DND-41 (cell line): ENCODE results near the gene UBASH3B.

ENCODE experiments used
- EZH2 ChIP-seq: IDR thresholded peaks from 3 replicates; pipeline ENCODE4 v1.6.1; 2012; ENCODE audit warnings: borderline replicate concordance, low read depth, mild to moderate bottlenecking, moderate library complexity, low read length, inconsistent platforms; ENCODE audit not compliant: severe bottlenecking
- TF ChIP-seq, protein P1 (sequence below): IDR thresholded peaks from 2 replicates; pipeline ENCODE4 v1.5.1; 2012; ENCODE audit warnings: borderline replicate concordance, low read length, moderate library complexity, mild to moderate bottlenecking; ENCODE audit not compliant: poor library complexity, severe bottlenecking; ENCODE audit errors: extremely low read depth

DNA sequence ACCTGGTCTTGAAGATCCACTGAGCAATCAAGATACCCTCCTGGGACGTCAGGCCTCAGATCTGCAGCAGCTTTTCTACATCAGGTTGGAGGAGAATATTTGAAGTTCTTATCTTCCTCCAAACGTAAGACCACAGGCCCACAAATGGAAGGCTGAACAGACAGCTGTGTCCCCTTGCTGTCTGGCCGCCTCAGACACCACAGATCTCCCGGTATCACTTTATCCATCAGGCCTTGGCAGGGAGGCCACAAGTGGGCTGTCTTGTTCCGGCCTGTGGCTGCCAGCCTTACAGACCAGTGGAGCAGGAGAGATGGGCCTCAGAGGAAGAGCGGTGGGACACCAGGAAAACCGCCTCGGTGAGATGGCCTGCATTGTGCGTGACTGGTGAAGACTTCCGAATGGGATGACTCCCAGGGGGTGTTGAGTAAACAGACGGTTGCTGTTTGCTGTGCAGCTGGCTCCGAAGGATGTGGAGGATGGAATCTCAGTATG is 15.9 kb downstream of the UBASH3B start:
- no peak for TF ChIP-seq EZH2
- TF ChIP-seq, protein P1, sequence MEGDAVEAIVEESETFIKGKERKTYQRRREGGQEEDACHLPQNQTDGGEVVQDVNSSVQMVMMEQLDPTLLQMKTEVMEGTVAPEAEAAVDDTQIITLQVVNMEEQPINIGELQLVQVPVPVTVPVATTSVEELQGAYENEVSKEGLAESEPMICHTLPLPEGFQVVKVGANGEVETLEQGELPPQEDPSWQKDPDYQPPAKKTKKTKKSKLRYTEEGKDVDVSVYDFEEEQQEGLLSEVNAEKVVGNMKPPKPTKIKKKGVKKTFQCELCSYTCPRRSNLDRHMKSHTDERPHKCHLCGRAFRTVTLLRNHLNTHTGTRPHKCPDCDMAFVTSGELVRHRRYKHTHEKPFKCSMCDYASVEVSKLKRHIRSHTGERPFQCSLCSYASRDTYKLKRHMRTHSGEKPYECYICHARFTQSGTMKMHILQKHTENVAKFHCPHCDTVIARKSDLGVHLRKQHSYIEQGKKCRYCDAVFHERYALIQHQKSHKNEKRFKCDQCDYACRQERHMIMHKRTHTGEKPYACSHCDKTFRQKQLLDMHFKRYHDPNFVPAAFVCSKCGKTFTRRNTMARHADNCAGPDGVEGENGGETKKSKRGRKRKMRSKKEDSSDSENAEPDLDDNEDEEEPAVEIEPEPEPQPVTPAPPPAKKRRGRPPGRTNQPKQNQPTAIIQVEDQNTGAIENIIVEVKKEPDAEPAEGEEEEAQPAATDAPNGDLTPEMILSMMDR: no peak
